ENCODE measurements around the gene MLIP.

DNA sequence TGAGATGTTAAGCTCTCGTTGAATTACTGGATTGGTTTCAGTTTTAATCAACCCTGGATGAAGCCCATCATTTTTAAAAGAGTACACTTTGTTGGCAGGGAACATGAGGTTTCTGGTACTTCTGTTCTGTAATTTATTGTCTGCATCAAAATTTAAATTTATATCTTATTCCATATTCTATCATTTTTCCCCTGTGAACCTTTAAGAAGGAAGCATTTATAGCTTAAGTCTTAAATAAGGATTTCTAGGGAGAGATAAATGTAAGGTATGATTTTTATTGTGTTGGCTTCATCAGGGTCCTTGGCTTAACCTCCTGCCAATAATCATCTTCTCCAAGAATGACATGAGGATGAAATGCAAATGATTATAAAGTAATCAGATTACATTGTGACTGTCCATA lies 40.6 kb downstream of the MLIP start:
- TF ChIP-seq POLR2AphosphoS5 (IDR thresholded peaks at IDR 0.05; ENCODE audit: insufficient read depth in 1 of 2, low read depth in 1 of 2), result no peak
- TF ChIP-seq, protein P1, sequence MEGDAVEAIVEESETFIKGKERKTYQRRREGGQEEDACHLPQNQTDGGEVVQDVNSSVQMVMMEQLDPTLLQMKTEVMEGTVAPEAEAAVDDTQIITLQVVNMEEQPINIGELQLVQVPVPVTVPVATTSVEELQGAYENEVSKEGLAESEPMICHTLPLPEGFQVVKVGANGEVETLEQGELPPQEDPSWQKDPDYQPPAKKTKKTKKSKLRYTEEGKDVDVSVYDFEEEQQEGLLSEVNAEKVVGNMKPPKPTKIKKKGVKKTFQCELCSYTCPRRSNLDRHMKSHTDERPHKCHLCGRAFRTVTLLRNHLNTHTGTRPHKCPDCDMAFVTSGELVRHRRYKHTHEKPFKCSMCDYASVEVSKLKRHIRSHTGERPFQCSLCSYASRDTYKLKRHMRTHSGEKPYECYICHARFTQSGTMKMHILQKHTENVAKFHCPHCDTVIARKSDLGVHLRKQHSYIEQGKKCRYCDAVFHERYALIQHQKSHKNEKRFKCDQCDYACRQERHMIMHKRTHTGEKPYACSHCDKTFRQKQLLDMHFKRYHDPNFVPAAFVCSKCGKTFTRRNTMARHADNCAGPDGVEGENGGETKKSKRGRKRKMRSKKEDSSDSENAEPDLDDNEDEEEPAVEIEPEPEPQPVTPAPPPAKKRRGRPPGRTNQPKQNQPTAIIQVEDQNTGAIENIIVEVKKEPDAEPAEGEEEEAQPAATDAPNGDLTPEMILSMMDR (IDR thresholded peaks at IDR 0.05), result no peak

All from vagina (tissue), 2 donors.